HepG2 (cell line): Measurements from ENCODE around the gene GDPD4.

Source experiments
- CHCHD3 ChIP-seq: sonication (generic); formaldehyde crosslinking; IDR thresholded peaks from 2 replicates; pipeline ENCODE4 v1.8.0; 2022; ENCODE audit warnings: mild to moderate bottlenecking, missing genetic modification reagents, moderate library complexity
- CREB1 ChIP-seq, 2 experiments: fragments of 450-650 bp in 1 of 2; IDR thresholded peaks; 2 replicates each; pipeline ENCODE4 v1.6.1; 2016 to 2017; ENCODE audit warnings: control low read depth in 1 of 2, mild to moderate bottlenecking in 1 of 2, missing compliant biosample characterization in 1 of 2, missing genetic modification characterization in 1 of 2
- DPF2 ChIP-seq: sonication (generic); formaldehyde crosslinking; IDR thresholded peaks from 2 replicates; pipeline ENCODE4 v1.4.0; 2020; ENCODE audit warnings: mild to moderate bottlenecking, low read depth, missing genetic modification reagents, borderline replicate concordance
- FOXK2 ChIP-seq: fragments of 450-650 bp; IDR thresholded peaks from 2 replicates; pipeline ENCODE4 v1.6.1; 2016
- KAT7 ChIP-seq: IDR thresholded peaks from 2 replicates; pipeline ENCODE4 v1.6.1; 2018; ENCODE audit warnings: borderline replicate concordance, missing compliant biosample characterization
- MYPOP ChIP-seq: sonication (generic); formaldehyde crosslinking; IDR thresholded peaks from 2 replicates; pipeline ENCODE4 v1.8.1; 2023; ENCODE audit warnings: mild to moderate bottlenecking, moderate library complexity, missing genetic modification reagents
- NR3C1 ChIP-seq: sonication (generic); formaldehyde crosslinking; IDR thresholded peaks from 2 replicates; pipeline ENCODE4 v1.4.0; 2020; ENCODE audit warnings: missing genetic modification reagents
- POLR2A ChIP-seq, 2 experiments: IDR thresholded peaks; 2 replicates each; pipeline ENCODE4 v1.6.1; 2011; ENCODE audit warnings: low read depth in 2 of 2, low read length in 2 of 2, mild to moderate bottlenecking in 1 of 2, moderate library complexity in 1 of 2; ENCODE audit not compliant: insufficient read depth in 1 of 2
- ZNF672 ChIP-seq: sonication (generic); formaldehyde crosslinking; IDR thresholded peaks from 2 replicates; pipeline ENCODE4 v1.8.1; 2022; ENCODE audit warnings: missing genetic modification reagents
- TF ChIP-seq, protein P1 (sequence below): sonication (generic); formaldehyde crosslinking; IDR thresholded peaks from 2 replicates; pipeline ENCODE4 v1.8.1; 2022; ENCODE audit warnings: mild to moderate bottlenecking, missing genetic modification reagents

- TF ChIP-seq MYPOP (no peak), POLR2A (IDR thresholded peaks at IDR 0.05; ENCODE audit: insufficient read depth in 1 of 2, low read depth in 2 of 2, low read length in 2 of 2) (no peak), KAT7 (CRISPR knock-in tag) (no peak), CREB1 (IDR thresholded peaks at IDR 0.05) (no peak), CREB1 (CRISPR knock-in tag; IDR thresholded peaks at IDR 0.05) (no peak), FOXK2 (no peak), DPF2 (CRISPR knock-in tag) (no peak), NR3C1 (CRISPR knock-in tag) (no peak), ZNF672 (no peak), CHCHD3 (CRISPR knock-in tag) (no peak)
- TF ChIP-seq, protein P1, sequence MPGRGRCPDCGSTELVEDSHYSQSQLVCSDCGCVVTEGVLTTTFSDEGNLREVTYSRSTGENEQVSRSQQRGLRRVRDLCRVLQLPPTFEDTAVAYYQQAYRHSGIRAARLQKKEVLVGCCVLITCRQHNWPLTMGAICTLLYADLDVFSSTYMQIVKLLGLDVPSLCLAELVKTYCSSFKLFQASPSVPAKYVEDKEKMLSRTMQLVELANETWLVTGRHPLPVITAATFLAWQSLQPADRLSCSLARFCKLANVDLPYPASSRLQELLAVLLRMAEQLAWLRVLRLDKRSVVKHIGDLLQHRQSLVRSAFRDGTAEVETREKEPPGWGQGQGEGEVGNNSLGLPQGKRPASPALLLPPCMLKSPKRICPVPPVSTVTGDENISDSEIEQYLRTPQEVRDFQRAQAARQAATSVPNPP (CRISPR knock-in tag): no peak
These were observed 109.5 kb downstream of the GDPD4 start for GRCh38 chr11:77191823-77192495.
